Astrocyte (in vitro differentiated cells and primary cell): ENCODE data around the gene IGFBP5. TPM values are rescaled to one million over a fixed set of nuclear protein-coding genes. Genes with fewer than 3 reads are reported as not detected.

Experiments
- DNase-seq: peaks from one replicate; pipeline ENCODE4 v3.0.0-alpha.2; 2010; ENCODE audit warnings: low read depth
- FAIRE-seq: peaks from 2 replicates; lab custom pipeline; 2011; peaks lifted over from hg19 to GRCh38; lab: Jason Lieb, UNC
- H2AFZ ChIP-seq: 2 replicates; pipeline ENCODE4 v1.6.0; 2012; ENCODE audit warnings: low read depth, low read length, inconsistent platforms
- H3K27ac ChIP-seq: 2 replicates; pipeline ENCODE4 v1.5.1; 2011; ENCODE audit warnings: low read depth, low read length, inconsistent platforms
- H3K27me3 ChIP-seq: 2 replicates; pipeline ENCODE4 v1.6.0; 2011; ENCODE audit warnings: low read length, inconsistent platforms; ENCODE audit not compliant: insufficient read depth
- H3K36me3 ChIP-seq: 2 replicates; pipeline ENCODE4 v1.5.1; 2011; ENCODE audit warnings: low read length, inconsistent platforms; ENCODE audit not compliant: insufficient read depth
- H3K4me1 ChIP-seq: 2 replicates; pipeline ENCODE4 v1.5.1; 2011; ENCODE audit warnings: low read length, inconsistent platforms; ENCODE audit not compliant: insufficient read depth
- H3K4me2 ChIP-seq: 2 replicates; pipeline ENCODE4 v1.6.0; 2012; ENCODE audit warnings: low read length, inconsistent platforms
- H3K4me3 ChIP-seq: 2 replicates; pipeline ENCODE4 v1.5.1; 2011; ENCODE audit warnings: low read depth, mild to moderate bottlenecking, low read length, inconsistent platforms; ENCODE audit not compliant: insufficient read depth
- H3K79me2 ChIP-seq: 2 replicates; pipeline ENCODE4 v1.6.0; 2012; ENCODE audit warnings: mild to moderate bottlenecking, low read length, inconsistent platforms; ENCODE audit not compliant: insufficient read depth
- H3K9ac ChIP-seq: 2 replicates; pipeline ENCODE4 v1.6.0; 2012; ENCODE audit warnings: mild to moderate bottlenecking, low read length, inconsistent platforms
- H3K9me3 ChIP-seq: 2 replicates; pipeline ENCODE4 v1.5.1; 2012; ENCODE audit warnings: low read depth, mild to moderate bottlenecking, low read length, inconsistent platforms; ENCODE audit not compliant: insufficient read depth
- H4K20me1 ChIP-seq: 2 replicates; pipeline ENCODE4 v1.6.0; 2012; ENCODE audit warnings: low read length, inconsistent platforms; ENCODE audit not compliant: insufficient read depth
- H3K27ac Mint-ChIP-seq: one replicate; pipeline ENCODE4 v1.8.0; 2021; ENCODE audit warnings: mild to moderate bottlenecking, mixed read lengths; ENCODE audit not compliant: unreplicated experiment
- H3K27me3 Mint-ChIP-seq: one replicate; pipeline ENCODE4 v1.8.0; 2021; ENCODE audit warnings: low read depth, mixed read lengths; ENCODE audit not compliant: unreplicated experiment
- H3K36me3 Mint-ChIP-seq: one replicate; pipeline ENCODE4 v1.8.0; 2021; ENCODE audit warnings: low read depth, mixed read lengths; ENCODE audit not compliant: unreplicated experiment
- H3K4me1 Mint-ChIP-seq: one replicate; pipeline ENCODE4 v1.8.0; 2021; ENCODE audit warnings: low read depth, mixed read lengths; ENCODE audit not compliant: unreplicated experiment
- H3K4me3 Mint-ChIP-seq: one replicate; pipeline ENCODE4 v1.8.0; 2021; ENCODE audit warnings: mild to moderate bottlenecking, moderate library complexity, mixed read lengths; ENCODE audit not compliant: unreplicated experiment
- H3K9me3 Mint-ChIP-seq: one replicate; pipeline ENCODE4 v1.8.0; 2021; ENCODE audit warnings: mild to moderate bottlenecking, mixed read lengths; ENCODE audit not compliant: unreplicated experiment
- CTCF ChIP-seq: IDR thresholded peaks from 2 replicates; pipeline ENCODE4 v1.5.1; 2011; ENCODE audit warnings: low read depth, mild to moderate bottlenecking, inconsistent platforms, low read length, moderate library complexity; ENCODE audit not compliant: insufficient read depth
- EZH2 ChIP-seq: IDR thresholded peaks from 2 replicates; pipeline ENCODE4 v1.6.1; 2012; ENCODE audit warnings: mild to moderate bottlenecking, low read length, inconsistent platforms; ENCODE audit not compliant: insufficient read depth
- total RNA-seq: library from RNA; stranded (reverse); gene quantifications from 2 replicates; pipeline ENCODE4 v1.2.1, GENCODE V29; 2021

The IGFBP5 gene
- total RNA-seq, 1 donor from 2014 or later: 422 TPM

GRCh38 chr2:216741223-216741593 lies 45.9 kb upstream of the IGFBP5 start:
- no peaks in the 10 kb centered on the region for H4K20me1 ChIP-seq
- H3K4me3 ChIP-seq: no peak overlapping the region
- H2AFZ ChIP-seq: no peak overlapping the region
- no peaks in the 10 kb centered on the region for H3K4me1 ChIP-seq
- FAIRE-seq (no peak), DNase-seq (no peak)
- no peak for TF ChIP-seq CTCF
- no peak for TF ChIP-seq EZH2
- Mint-ChIP-seq H3K36me3 (no peaks in the 10 kb centered on the region), H3K9me3 (peaks cover 15% of the 10 kb centered on the region), H3K27me3 (peaks cover 36% of the 10 kb centered on the region), H3K4me3 (no peak overlapping the region), H3K4me1 (peaks cover 8% of the 10 kb centered on the region), H3K27ac (no peak overlapping the region)
- H3K4me2 ChIP-seq: no peak overlapping the region
- H3K9ac ChIP-seq: no peak overlapping the region
- no peaks in the 10 kb centered on the region for H3K79me2 ChIP-seq
- no peak overlapping the region for H3K27ac ChIP-seq
- no peaks in the 10 kb centered on the region for H3K36me3 ChIP-seq
- H3K27me3 ChIP-seq: peaks cover 3% of the 10 kb centered on the region
- H3K9me3 ChIP-seq: no peaks in the 10 kb centered on the region

GRCh38 chr2:216740557-216741222 lies 45.3 kb upstream of the IGFBP5 start:
- Histone ChIP-seq H3K36me3 (no peaks in the 10 kb centered on the region), H3K4me2 (no peak overlapping the region), H3K27me3 (peaks cover 3% of the 10 kb centered on the region), H3K9ac (no peak overlapping the region), H3K4me3 (no peak overlapping the region), H3K27ac (no peak overlapping the region), H2AFZ (no peak overlapping the region), H3K9me3 (no peaks in the 10 kb centered on the region), H3K79me2 (no peaks in the 10 kb centered on the region), H3K4me1 (no peaks in the 10 kb centered on the region), H4K20me1 (no peaks in the 10 kb centered on the region)
- Mint-ChIP-seq H3K27ac (no peak overlapping the region), H3K9me3 (peaks cover 14% of the 10 kb centered on the region), H3K36me3 (no peaks in the 10 kb centered on the region), H3K4me1 (peaks cover 8% of the 10 kb centered on the region), H3K27me3 (peaks cover 38% of the 10 kb centered on the region), H3K4me3 (no peak overlapping the region)
- no peak for TF ChIP-seq EZH2
- DNase-seq (peak; percentile 9), FAIRE-seq (no peak)

DNA sequence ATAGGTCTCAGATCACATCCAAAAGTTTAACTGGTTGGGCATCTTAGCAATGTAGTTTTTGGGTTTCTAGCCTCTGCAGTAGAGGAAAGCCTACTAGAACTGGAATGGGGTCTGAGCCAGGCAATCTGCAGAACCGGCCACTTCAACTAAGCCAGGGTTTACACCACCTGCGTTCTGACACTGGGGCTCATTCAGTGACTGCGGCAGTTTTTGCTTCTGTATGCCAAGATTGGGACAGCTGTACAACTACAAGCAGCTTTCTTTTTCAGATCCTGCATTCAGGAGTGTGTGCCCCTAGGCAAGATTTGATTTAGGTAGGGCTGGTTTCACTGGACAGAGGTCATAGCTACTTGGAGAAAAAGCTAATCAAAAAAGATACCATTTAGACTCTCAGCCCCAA lies 43.7 kb upstream of the IGFBP5 start:
- TF ChIP-seq EZH2 (no peak), CTCF (no peak)
- Histone ChIP-seq H3K9ac (no peak overlapping the region), H4K20me1 (no peaks in the 10 kb centered on the region), H2AFZ (no peak overlapping the region), H3K27ac (no peak overlapping the region), H3K36me3 (no peaks in the 10 kb centered on the region), H3K9me3 (no peaks in the 10 kb centered on the region), H3K79me2 (no peaks in the 10 kb centered on the region), H3K4me3 (no peak overlapping the region), H3K4me1 (no peaks in the 10 kb centered on the region), H3K27me3 (peaks cover 3% of the 10 kb centered on the region), H3K4me2 (no peak overlapping the region)
- Mint-ChIP-seq H3K27me3 (peaks cover 33% of the 10 kb centered on the region), H3K27ac (no peak overlapping the region), H3K4me3 (no peak overlapping the region), H3K9me3 (peaks cover 13% of the 10 kb centered on the region), H3K4me1 (peaks cover 8% of the 10 kb centered on the region), H3K36me3 (no peaks in the 10 kb centered on the region)
- DNase-seq (no peak), FAIRE-seq (no peak)
